GM23338 (cell line): ENCODE measurements around the gene PPP4R3C. TPM values are rescaled to one million over a fixed set of nuclear protein-coding genes. Genes with fewer than 3 reads are reported as not detected.

Source experiments
- ATAC-seq: fragments of 200-7000 bp; cut with Tn5 transposase; 3 replicates; pipeline ENCODE4 v1.9.1; 2020
- DNase-seq: peaks from one replicate; pipeline ENCODE4 v3.0.0-alpha.2; 2015; ENCODE audit warnings: low spot score
- H2AFZ ChIP-seq: fragments of 200-600 bp; sonication (generic); 2 replicates; pipeline ENCODE4 v1.8.0; 2016; ENCODE audit warnings: antibody characterized with exemption, mild to moderate bottlenecking, moderate library complexity
- H3F3A ChIP-seq: fragments of 200-600 bp; sonication (generic); replicated peaks from 2 replicates; pipeline ENCODE4 v1.8.0; 2017; ENCODE audit warnings: antibody characterized with exemption, mixed run types, low read depth
- H3K27ac ChIP-seq: fragments of 200-600 bp; sonication (generic); 2 replicates; pipeline ENCODE4 v1.6.1; 2016; ENCODE audit warnings: low read depth
- H3K27me3 ChIP-seq: fragments of 200-600 bp; sonication (generic); 2 replicates; pipeline ENCODE4 v1.8.0; 2016; ENCODE audit warnings: mild to moderate bottlenecking, mixed run types, moderate library complexity; ENCODE audit not compliant: insufficient read depth
- H3K36me3 ChIP-seq: fragments of 200-600 bp; sonication (generic); 2 replicates; pipeline ENCODE4 v1.8.0; 2016; ENCODE audit warnings: mild to moderate bottlenecking; ENCODE audit not compliant: insufficient read depth
- H3K4me1 ChIP-seq: fragments of 200-600 bp; sonication (generic); 2 replicates; pipeline ENCODE4 v1.8.0; 2016; ENCODE audit warnings: mild to moderate bottlenecking, moderate library complexity; ENCODE audit not compliant: insufficient read depth
- H3K4me2 ChIP-seq: fragments of 200-600 bp; sonication (generic); 2 replicates; pipeline ENCODE4 v1.7.1; 2017; ENCODE audit warnings: mixed run types
- H3K4me3 ChIP-seq: fragments of 200-600 bp; sonication (generic); 2 replicates; pipeline ENCODE4 v1.6.1; 2016; ENCODE audit warnings: mixed run types
- H3K79me2 ChIP-seq: fragments of 200-600 bp; sonication (generic); replicated peaks from 2 replicates; pipeline ENCODE4 v1.8.0; 2017; ENCODE audit warnings: mild to moderate bottlenecking; ENCODE audit not compliant: insufficient read depth
- H3K9me2 ChIP-seq: fragments of 200-600 bp; sonication (generic); 2 replicates; pipeline ENCODE4 v1.8.0; 2017; ENCODE audit not compliant: insufficient read depth
- H4K20me1 ChIP-seq: fragments of 200-600 bp; sonication (generic); replicated peaks from 2 replicates; pipeline ENCODE4 v1.8.0; 2017; ENCODE audit warnings: mild to moderate bottlenecking; ENCODE audit not compliant: insufficient read depth
- H3K27ac Mint-ChIP-seq: 2 replicates; pipeline ENCODE4 v1.8.0; 2020; ENCODE audit warnings: inconsistent platforms, mild to moderate bottlenecking, moderate library complexity, mixed read lengths
- H3K27me3 Mint-ChIP-seq: 3 replicates; pipeline ENCODE4 v1.8.0; 2022; ENCODE audit warnings: low read depth, mild to moderate bottlenecking, moderate library complexity, mixed read lengths, inconsistent platforms; ENCODE audit not compliant: insufficient read depth, poor library complexity
- H3K36me3 Mint-ChIP-seq: 3 replicates; pipeline ENCODE4 v1.8.0; 2021; ENCODE audit warnings: low read depth, mild to moderate bottlenecking, inconsistent platforms, moderate library complexity, mixed read lengths
- H3K4me1 Mint-ChIP-seq: 3 replicates; pipeline ENCODE4 v1.8.0; 2020; ENCODE audit warnings: mild to moderate bottlenecking, inconsistent platforms, mixed read lengths
- H3K4me3 Mint-ChIP-seq: 3 replicates; pipeline ENCODE4 v1.8.0; 2021; ENCODE audit warnings: moderate library complexity, mild to moderate bottlenecking, inconsistent platforms, mixed read lengths
- H3K9me3 Mint-ChIP-seq: 3 replicates; pipeline ENCODE4 v1.8.0; 2020; ENCODE audit warnings: moderate library complexity, mild to moderate bottlenecking, inconsistent platforms, mixed read lengths
- CREB1 ChIP-seq: fragments of 250-450 bp; sonication (Bioruptor Pico); IDR thresholded peaks from 2 replicates; pipeline ENCODE4 v1.5.0; 2020; ENCODE audit warnings: low read depth, mild to moderate bottlenecking, moderate library complexity
- CTCF ChIP-seq, 2 experiments: fragments of 200-600 bp in 1 of 2; sonication (generic) in 1 of 2; conservative IDR thresholded peaks; 2 replicates each; pipeline versions ENCODE4 v1.5.1 to v1.6.1; 2016 to 2017; ENCODE audit warnings: antibody characterized with exemption in 2 of 2, low read depth in 2 of 2, mild to moderate bottlenecking in 2 of 2, moderate library complexity in 1 of 2
- ETS1 ChIP-seq: IDR thresholded peaks from 2 replicates; pipeline ENCODE4 v1.6.1; 2016; ENCODE audit warnings: antibody characterized with exemption
- EZH2 ChIP-seq: fragments of 200-600 bp; sonication (generic); IDR thresholded peaks from one replicate; pipeline ENCODE4 v1.8.0; 2017; ENCODE audit warnings: antibody characterized with exemption, mild to moderate bottlenecking, low read depth; ENCODE audit not compliant: unreplicated experiment
- EZH2phosphoT487 ChIP-seq: fragments of 200-600 bp; sonication (generic); IDR thresholded peaks from one replicate; pipeline ENCODE4 v1.8.1; 2018; ENCODE audit warnings: antibody characterized with exemption; ENCODE audit not compliant: unreplicated experiment
- NANOG ChIP-seq: IDR thresholded peaks from 2 replicates; pipeline ENCODE4 v1.6.1; 2016; ENCODE audit warnings: antibody characterized with exemption, borderline replicate concordance
- STAT1 ChIP-seq: IDR thresholded peaks from one replicate; pipeline ENCODE4 v1.6.1; 2016; ENCODE audit warnings: antibody characterized with exemption; ENCODE audit not compliant: unreplicated experiment
- ZNF331 ChIP-seq: fragments of 250-450 bp; sonication (Bioruptor Pico); IDR thresholded peaks from 2 replicates; pipeline ENCODE4 v1.5.0; 2020; ENCODE audit warnings: low read depth, mild to moderate bottlenecking, moderate library complexity
- ZNF462 ChIP-seq: fragments of 250-450 bp; sonication (Bioruptor Pico); IDR thresholded peaks from 2 replicates; pipeline ENCODE4 v1.5.0; 2020; ENCODE audit warnings: mild to moderate bottlenecking, moderate library complexity
- polyA plus RNA-seq: library from polyadenylated mRNA; unstranded; fragments of >200 nt; fragmentation: Nextera tagmentation; extraction: Ambion mirVana; gene quantifications from 2 replicates; pipeline ENCODE4 v1.2.1, GENCODE V29; 2016
- total RNA-seq: library from RNA; depleted of rRNA; stranded (reverse); fragments of >200 nt; shearing (Covaris generic); gene quantifications from 2 replicates; pipeline ENCODE4 v1.2.3, GENCODE V29; 2014
- TF ChIP-seq, protein P1 (sequence below): IDR thresholded peaks from one replicate; pipeline ENCODE4 v1.6.1; 2018; ENCODE audit warnings: antibody characterized with exemption; ENCODE audit not compliant: unreplicated experiment

PPP4R3C gene
- total and polyA plus RNA-seq, 2 experiments from 2014 or later, result not detected

GRCh38 chrX:27445438-27445837 lies 17.7 kb downstream of the PPP4R3C start:
- no peaks in the 10 kb centered on the region for H3K27me3 ChIP-seq
- peaks cover 8% of the 10 kb centered on the region; the same call in 2 of the 3 replicates for H3K36me3 Mint-ChIP-seq
- H3K4me3 Mint-ChIP-seq, result no peak overlapping the region
- H3K27ac ChIP-seq, result no peak overlapping the region
- no peaks in the 10 kb centered on the region for H3K4me1 Mint-ChIP-seq
- H3K4me2 ChIP-seq, result no peak overlapping the region
- no peak overlapping the region for H3K4me3 ChIP-seq
- no peak overlapping the region for H3K27ac Mint-ChIP-seq
- H3F3A ChIP-seq, result no peaks in the 10 kb centered on the region
- no peaks in the 10 kb centered on the region for H3K4me1 ChIP-seq
- no peaks in the 10 kb centered on the region for H4K20me1 ChIP-seq
- no peak for ATAC-seq
- H3K36me3 ChIP-seq, result no peaks in the 10 kb centered on the region
- no peaks in the 10 kb centered on the region for H3K27me3 Mint-ChIP-seq
- no peaks in the 10 kb centered on the region for H3K9me2 ChIP-seq
- H2AFZ ChIP-seq, result no peak overlapping the region
- DNase-seq, result no peak
- TF ChIP-seq CREB1 (no peak), ZNF331 (CRISPR knock-in tag) (no peak), ZNF462 (CRISPR knock-in tag) (no peak), EZH2phosphoT487 (no peak), NANOG (no peak), EZH2 (no peak), CTCF (conservative IDR thresholded peaks at IDR 0.05; ENCODE audit: low read depth in 2 of 2) (no peak), STAT1 (no peak), ETS1 (no peak)
- TF ChIP-seq, protein P1, sequence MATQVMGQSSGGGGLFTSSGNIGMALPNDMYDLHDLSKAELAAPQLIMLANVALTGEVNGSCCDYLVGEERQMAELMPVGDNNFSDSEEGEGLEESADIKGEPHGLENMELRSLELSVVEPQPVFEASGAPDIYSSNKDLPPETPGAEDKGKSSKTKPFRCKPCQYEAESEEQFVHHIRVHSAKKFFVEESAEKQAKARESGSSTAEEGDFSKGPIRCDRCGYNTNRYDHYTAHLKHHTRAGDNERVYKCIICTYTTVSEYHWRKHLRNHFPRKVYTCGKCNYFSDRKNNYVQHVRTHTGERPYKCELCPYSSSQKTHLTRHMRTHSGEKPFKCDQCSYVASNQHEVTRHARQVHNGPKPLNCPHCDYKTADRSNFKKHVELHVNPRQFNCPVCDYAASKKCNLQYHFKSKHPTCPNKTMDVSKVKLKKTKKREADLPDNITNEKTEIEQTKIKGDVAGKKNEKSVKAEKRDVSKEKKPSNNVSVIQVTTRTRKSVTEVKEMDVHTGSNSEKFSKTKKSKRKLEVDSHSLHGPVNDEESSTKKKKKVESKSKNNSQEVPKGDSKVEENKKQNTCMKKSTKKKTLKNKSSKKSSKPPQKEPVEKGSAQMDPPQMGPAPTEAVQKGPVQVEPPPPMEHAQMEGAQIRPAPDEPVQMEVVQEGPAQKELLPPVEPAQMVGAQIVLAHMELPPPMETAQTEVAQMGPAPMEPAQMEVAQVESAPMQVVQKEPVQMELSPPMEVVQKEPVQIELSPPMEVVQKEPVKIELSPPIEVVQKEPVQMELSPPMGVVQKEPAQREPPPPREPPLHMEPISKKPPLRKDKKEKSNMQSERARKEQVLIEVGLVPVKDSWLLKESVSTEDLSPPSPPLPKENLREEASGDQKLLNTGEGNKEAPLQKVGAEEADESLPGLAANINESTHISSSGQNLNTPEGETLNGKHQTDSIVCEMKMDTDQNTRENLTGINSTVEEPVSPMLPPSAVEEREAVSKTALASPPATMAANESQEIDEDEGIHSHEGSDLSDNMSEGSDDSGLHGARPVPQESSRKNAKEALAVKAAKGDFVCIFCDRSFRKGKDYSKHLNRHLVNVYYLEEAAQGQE, result no peak
- no peaks in the 10 kb centered on the region for H3K79me2 ChIP-seq
- peaks cover 17% of the 10 kb centered on the region; the same call in 2 of the 3 replicates for H3K9me3 Mint-ChIP-seq
